ENCODE data around the gene MITF.

DNA sequence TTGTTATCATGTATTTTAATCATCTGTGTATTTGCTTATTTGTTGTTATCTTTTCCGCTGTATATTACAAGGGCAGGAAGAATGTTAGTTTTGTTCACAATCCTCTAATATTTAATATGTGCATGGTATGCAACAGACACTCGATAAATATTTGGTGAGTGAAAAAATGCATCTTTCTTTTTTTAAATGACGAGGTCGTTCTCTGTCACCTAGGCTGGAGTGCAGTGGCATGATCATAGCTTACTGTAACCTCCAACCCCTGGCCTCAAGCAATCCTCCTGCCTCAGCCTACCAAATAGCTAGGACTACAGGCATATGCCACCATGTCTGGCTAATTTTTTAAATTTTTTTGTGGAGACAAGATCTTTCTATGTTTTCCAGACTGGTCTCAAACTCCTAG, 66.2 kb downstream of the MITF start:
- TF ChIP-seq, protein P1, sequence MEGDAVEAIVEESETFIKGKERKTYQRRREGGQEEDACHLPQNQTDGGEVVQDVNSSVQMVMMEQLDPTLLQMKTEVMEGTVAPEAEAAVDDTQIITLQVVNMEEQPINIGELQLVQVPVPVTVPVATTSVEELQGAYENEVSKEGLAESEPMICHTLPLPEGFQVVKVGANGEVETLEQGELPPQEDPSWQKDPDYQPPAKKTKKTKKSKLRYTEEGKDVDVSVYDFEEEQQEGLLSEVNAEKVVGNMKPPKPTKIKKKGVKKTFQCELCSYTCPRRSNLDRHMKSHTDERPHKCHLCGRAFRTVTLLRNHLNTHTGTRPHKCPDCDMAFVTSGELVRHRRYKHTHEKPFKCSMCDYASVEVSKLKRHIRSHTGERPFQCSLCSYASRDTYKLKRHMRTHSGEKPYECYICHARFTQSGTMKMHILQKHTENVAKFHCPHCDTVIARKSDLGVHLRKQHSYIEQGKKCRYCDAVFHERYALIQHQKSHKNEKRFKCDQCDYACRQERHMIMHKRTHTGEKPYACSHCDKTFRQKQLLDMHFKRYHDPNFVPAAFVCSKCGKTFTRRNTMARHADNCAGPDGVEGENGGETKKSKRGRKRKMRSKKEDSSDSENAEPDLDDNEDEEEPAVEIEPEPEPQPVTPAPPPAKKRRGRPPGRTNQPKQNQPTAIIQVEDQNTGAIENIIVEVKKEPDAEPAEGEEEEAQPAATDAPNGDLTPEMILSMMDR (IDR thresholded peaks at IDR 0.05; ENCODE audit: low read depth, low read length): no peak
- no peak for TF ChIP-seq EZH2phosphoT487 (IDR thresholded peaks at IDR 0.05; ENCODE audit: low read depth)
